Osteocyte (in vitro differentiated cells): ENCODE measurements around the gene ANGPTL7. TPM values are rescaled to one million over a fixed set of nuclear protein-coding genes. Genes with fewer than 3 reads are reported as not detected.

Experiments used
- DNase-seq: peaks from one replicate; pipeline ENCODE4 v3.0.0; 2021; ENCODE audit warnings: mixed read lengths; ENCODE audit not compliant: unreplicated experiment; ENCODE audit errors: extremely low spot score
- H3K27ac Mint-ChIP-seq: one replicate; pipeline ENCODE4 v1.8.0; 2021; ENCODE audit warnings: mild to moderate bottlenecking, mixed read lengths; ENCODE audit not compliant: unreplicated experiment
- H3K27me3 Mint-ChIP-seq: one replicate; pipeline ENCODE4 v1.8.0; 2021; ENCODE audit warnings: mixed read lengths; ENCODE audit not compliant: unreplicated experiment
- H3K36me3 Mint-ChIP-seq: one replicate; pipeline ENCODE4 v1.8.0; 2021; ENCODE audit warnings: mixed read lengths; ENCODE audit not compliant: unreplicated experiment
- H3K4me1 Mint-ChIP-seq: one replicate; pipeline ENCODE4 v1.8.0; 2021; ENCODE audit warnings: mixed read lengths; ENCODE audit not compliant: unreplicated experiment
- H3K4me3 Mint-ChIP-seq: one replicate; pipeline ENCODE4 v1.8.0; 2021; ENCODE audit warnings: mild to moderate bottlenecking, moderate library complexity, mixed read lengths; ENCODE audit not compliant: unreplicated experiment
- H3K9me3 Mint-ChIP-seq: one replicate; pipeline ENCODE4 v1.8.0; 2021; ENCODE audit warnings: mixed read lengths; ENCODE audit not compliant: unreplicated experiment
- total RNA-seq: library from RNA; stranded (reverse); gene quantifications from 2 replicates; pipeline ENCODE4 v1.2.1, GENCODE V29; 2021
- TF ChIP-seq, protein P1 (sequence below): fragments of 200-600 bp; sonication (generic); IDR thresholded peaks from 2 replicates; pipeline ENCODE4 v1.5.0; 2021; ENCODE audit warnings: antibody characterized with exemption, mild to moderate bottlenecking, moderate library complexity

The ANGPTL7 gene
- total RNA-seq, 1 donor from 2014 or later = not detected

DNA sequence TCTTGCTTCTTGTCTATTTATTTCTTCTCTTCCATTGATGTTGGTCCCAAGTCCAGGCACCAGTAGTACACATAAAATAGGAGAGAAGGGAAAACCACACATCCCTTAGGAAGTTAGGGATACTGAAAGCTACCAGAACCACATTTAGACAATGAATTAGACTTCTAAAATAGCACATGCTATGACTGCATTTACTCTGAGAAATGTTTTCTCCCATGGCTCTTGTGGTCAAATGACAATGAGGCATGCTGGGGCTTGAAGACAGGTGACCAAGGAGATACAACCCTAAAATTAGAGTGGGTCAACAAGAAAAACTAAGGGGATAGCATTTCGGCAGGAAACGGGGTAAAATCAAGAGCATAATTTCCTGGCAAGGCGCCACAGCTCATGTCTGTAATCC, 56.1 kb downstream of the ANGPTL7 start:
- Mint-ChIP-seq H3K27ac (no peak overlapping the region), H3K4me3 (no peak overlapping the region), H3K9me3 (no peaks in the 10 kb centered on the region), H3K4me1 (no peaks in the 10 kb centered on the region), H3K27me3 (no peaks in the 10 kb centered on the region), H3K36me3 (peaks cover 21% of the 10 kb centered on the region)
- DNase-seq = no peak
- TF ChIP-seq, protein P1, sequence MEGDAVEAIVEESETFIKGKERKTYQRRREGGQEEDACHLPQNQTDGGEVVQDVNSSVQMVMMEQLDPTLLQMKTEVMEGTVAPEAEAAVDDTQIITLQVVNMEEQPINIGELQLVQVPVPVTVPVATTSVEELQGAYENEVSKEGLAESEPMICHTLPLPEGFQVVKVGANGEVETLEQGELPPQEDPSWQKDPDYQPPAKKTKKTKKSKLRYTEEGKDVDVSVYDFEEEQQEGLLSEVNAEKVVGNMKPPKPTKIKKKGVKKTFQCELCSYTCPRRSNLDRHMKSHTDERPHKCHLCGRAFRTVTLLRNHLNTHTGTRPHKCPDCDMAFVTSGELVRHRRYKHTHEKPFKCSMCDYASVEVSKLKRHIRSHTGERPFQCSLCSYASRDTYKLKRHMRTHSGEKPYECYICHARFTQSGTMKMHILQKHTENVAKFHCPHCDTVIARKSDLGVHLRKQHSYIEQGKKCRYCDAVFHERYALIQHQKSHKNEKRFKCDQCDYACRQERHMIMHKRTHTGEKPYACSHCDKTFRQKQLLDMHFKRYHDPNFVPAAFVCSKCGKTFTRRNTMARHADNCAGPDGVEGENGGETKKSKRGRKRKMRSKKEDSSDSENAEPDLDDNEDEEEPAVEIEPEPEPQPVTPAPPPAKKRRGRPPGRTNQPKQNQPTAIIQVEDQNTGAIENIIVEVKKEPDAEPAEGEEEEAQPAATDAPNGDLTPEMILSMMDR = no peak

Other genes starting within 250 kb of the ANGPTL7 start
- 117 and 119 TPM in 2 replicates for gene TARDBP, start 176.7 kb upstream of the ANGPTL7 start, total RNA-seq
- not detected in 2 replicates for gene MASP2, start 142.1 kb upstream of the ANGPTL7 start, total RNA-seq
- gene SRM, start 129.3 kb upstream of the ANGPTL7 start, total RNA-seq = 112 and 117 TPM in 2 replicates
- gene EXOSC10, start 89.5 kb upstream of the ANGPTL7 start, total RNA-seq = 66.1 and 66.3 TPM in 2 replicates
- gene MTOR, start 73.2 kb downstream of the ANGPTL7 start, total RNA-seq = 40.5 and 42.1 TPM in 2 replicates
- 19.0 and 21.2 TPM in 2 replicates for gene UBIAD1, start 83.8 kb downstream of the ANGPTL7 start, total RNA-seq